Measurements from ENCODE around the gene RCL1.
"Not testable (repeated sequence)": the region's sequence is repeated elsewhere in the genome, so short reads cannot be mapped to it uniquely, and the experiment has no call there.

The RCL1 gene

GRCh38 chr9:4748612-4749011, 44.1 kb upstream of the RCL1 start:
- Histone ChIP-seq H4K20me1 (ENCODE audit: low read depth, low read length) (no peaks in the 10 kb centered on the region), H3K36me3 (ENCODE audit: low read length) (no peaks in the 10 kb centered on the region), H3K27ac (ENCODE audit: low read depth, low read length) (no peak overlapping the region), H3K4me3 (ENCODE audit: insufficient read depth, low read length, poor library complexity, severe bottlenecking) (no peak overlapping the region), H3K79me2 (ENCODE audit: insufficient read depth, low read length) (no peaks in the 10 kb centered on the region), H3K4me2 (ENCODE audit: low read depth, low read length, poor library complexity, severe bottlenecking) (no peak overlapping the region), H3F3A (ENCODE audit: insufficient read depth) (no peaks in the 10 kb centered on the region), H2AFZ (ENCODE audit: low read depth, low read length, severe bottlenecking) (no peak overlapping the region), H3K9ac (ENCODE audit: low read length) (no peak overlapping the region), H3K27me3 (ENCODE audit: low read length) (no peaks in the 10 kb centered on the region), H3K9me3 (ENCODE audit: insufficient read depth, low read length) (no peaks in the 10 kb centered on the region), H3K9me2 (replicated peaks; ENCODE audit: insufficient read depth, low read length) (no peaks in the 10 kb centered on the region)
- TF ChIP-seq EZH2phosphoT487 (conservative IDR thresholded peaks at IDR 0.05; ENCODE audit: low read length), result no peak
- TF ChIP-seq CTCF (IDR thresholded peaks at IDR 0.05; ENCODE audit: insufficient read depth, low read length, poor library complexity, severe bottlenecking), result no peak

DNA sequence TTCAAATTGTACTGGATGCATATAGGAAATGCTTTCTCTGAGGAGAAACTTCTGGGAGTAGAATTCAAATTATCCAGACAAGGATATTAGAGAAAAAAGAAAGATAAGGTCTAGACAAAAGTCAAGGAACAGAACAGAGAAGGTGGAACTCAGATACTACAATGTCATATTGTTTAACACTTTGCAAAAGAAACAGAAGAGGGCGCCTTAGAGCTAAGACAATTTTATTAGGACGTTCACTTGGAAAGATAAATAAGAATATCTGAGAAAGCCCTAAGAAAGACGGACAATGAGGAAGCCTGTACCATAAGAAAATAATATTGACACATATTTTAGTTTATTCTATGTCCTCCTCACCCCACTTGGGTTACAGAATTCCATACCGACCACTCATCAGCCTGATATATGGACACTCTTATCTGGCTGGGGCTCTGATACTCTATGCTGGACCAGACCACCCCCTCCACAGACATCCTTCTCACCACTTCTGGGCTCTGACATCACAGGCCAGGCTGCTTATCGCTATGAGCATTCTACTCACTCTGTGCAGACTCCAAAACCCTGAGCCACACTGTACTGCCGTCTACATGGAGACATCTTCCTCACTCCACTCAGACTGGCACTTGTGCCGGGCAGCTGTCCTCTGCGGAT, 42.6 kb upstream of the RCL1 start:
- Histone ChIP-seq H3K79me2 (ENCODE audit: insufficient read depth, low read length) (no peaks in the 10 kb centered on the region), H3K9me3 (ENCODE audit: insufficient read depth, low read length) (no peaks in the 10 kb centered on the region), H3K27ac (ENCODE audit: low read depth, low read length) (no peak overlapping the region), H3K36me3 (ENCODE audit: low read length) (no peaks in the 10 kb centered on the region), H4K20me1 (ENCODE audit: low read depth, low read length) (no peaks in the 10 kb centered on the region), H3F3A (ENCODE audit: insufficient read depth) (no peaks in the 10 kb centered on the region), H3K9ac (ENCODE audit: low read length) (no peak overlapping the region), H3K4me3 (ENCODE audit: insufficient read depth, low read length, poor library complexity, severe bottlenecking) (no peak overlapping the region), H3K27me3 (ENCODE audit: low read length) (no peaks in the 10 kb centered on the region), H3K4me2 (ENCODE audit: low read depth, low read length, poor library complexity, severe bottlenecking) (no peak overlapping the region), H3K9me2 (replicated peaks; ENCODE audit: insufficient read depth, low read length) (no peaks in the 10 kb centered on the region), H2AFZ (ENCODE audit: low read depth, low read length, severe bottlenecking) (no peak overlapping the region)
- TF ChIP-seq CTCF (IDR thresholded peaks at IDR 0.05; ENCODE audit: insufficient read depth, low read length, poor library complexity, severe bottlenecking) (peak; percentile 60), EZH2phosphoT487 (conservative IDR thresholded peaks at IDR 0.05; ENCODE audit: low read length) (no peak)

- H3K79me2 ChIP-seq (ENCODE audit: insufficient read depth, low read length); H3F3A ChIP-seq (ENCODE audit: insufficient read depth); H2AFZ ChIP-seq (ENCODE audit: low read depth, low read length, severe bottlenecking); H3K36me3 ChIP-seq (ENCODE audit: low read length); H4K20me1 ChIP-seq (ENCODE audit: low read depth, low read length); H3K4me2 ChIP-seq (ENCODE audit: low read depth, low read length, poor library complexity, severe bottlenecking); H3K27me3 ChIP-seq (ENCODE audit: low read length); H3K27ac ChIP-seq (ENCODE audit: low read depth, low read length); H3K4me3 ChIP-seq (ENCODE audit: insufficient read depth, low read length, poor library complexity, severe bottlenecking); H3K9me2 ChIP-seq (replicated peaks; ENCODE audit: insufficient read depth, low read length); H3K9ac ChIP-seq (ENCODE audit: low read length); H3K9me3 ChIP-seq (ENCODE audit: insufficient read depth, low read length): not testable (repeated sequence)
Measured at GRCh38 chr9:4754530-4754929, 38.2 kb upstream of the RCL1 start.

DNA sequence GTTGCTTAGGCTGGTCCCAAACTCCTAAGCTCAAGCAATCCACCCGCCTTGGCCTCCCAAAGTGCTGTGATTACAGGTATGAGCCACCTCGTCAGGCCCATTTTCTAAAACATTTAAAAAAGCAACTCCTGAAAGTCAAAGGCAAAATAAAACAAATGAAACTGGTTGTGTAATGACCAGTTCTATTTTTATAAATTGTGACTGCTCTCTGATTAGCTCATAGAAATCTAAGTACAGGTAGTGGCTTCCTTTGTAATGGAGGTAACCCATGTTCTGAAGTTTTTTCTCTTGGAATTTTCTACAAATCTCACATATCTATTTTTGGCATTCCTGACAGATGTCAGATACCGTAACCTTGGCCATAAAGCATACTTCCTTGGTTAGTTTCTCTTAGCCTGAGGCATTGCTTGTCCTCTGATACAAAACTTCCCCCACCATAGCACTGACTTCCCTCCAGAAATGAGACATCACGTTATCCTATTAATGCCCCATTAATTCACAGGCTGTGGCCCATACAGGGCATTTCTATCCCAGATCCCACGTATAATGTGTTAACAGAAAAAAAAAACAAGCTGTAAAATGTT, 37.6 kb upstream of the RCL1 start:
- no peak overlapping the region for H2AFZ ChIP-seq (ENCODE audit: low read depth, low read length, severe bottlenecking)
- no peaks in the 10 kb centered on the region for H3K27me3 ChIP-seq (ENCODE audit: low read length)
- TF ChIP-seq EZH2phosphoT487 (conservative IDR thresholded peaks at IDR 0.05; ENCODE audit: low read length), result no peak
- no peak for TF ChIP-seq CTCF (IDR thresholded peaks at IDR 0.05; ENCODE audit: insufficient read depth, low read length, poor library complexity, severe bottlenecking)
- no peaks in the 10 kb centered on the region for H3F3A ChIP-seq (ENCODE audit: insufficient read depth)
- no peaks in the 10 kb centered on the region for H3K9me3 ChIP-seq (ENCODE audit: insufficient read depth, low read length)
- no peaks in the 10 kb centered on the region for H3K9me2 ChIP-seq (replicated peaks; ENCODE audit: insufficient read depth, low read length)
- no peaks in the 10 kb centered on the region for H4K20me1 ChIP-seq (ENCODE audit: low read depth, low read length)
- H3K9ac ChIP-seq (ENCODE audit: low read length), result no peak overlapping the region
- no peak overlapping the region for H3K4me2 ChIP-seq (ENCODE audit: low read depth, low read length, poor library complexity, severe bottlenecking)
- no peaks in the 10 kb centered on the region for H3K79me2 ChIP-seq (ENCODE audit: insufficient read depth, low read length)
- no peaks in the 10 kb centered on the region for H3K36me3 ChIP-seq (ENCODE audit: low read length)
- no peak overlapping the region for H3K4me3 ChIP-seq (ENCODE audit: insufficient read depth, low read length, poor library complexity, severe bottlenecking)
- no peak overlapping the region for H3K27ac ChIP-seq (ENCODE audit: low read depth, low read length)

Data from SU-DHL-6 (cell line).